HCT116 (cell line): ENCODE results near the gene SNRPD2. TPM values are rescaled to one million over a fixed set of nuclear protein-coding genes. Genes with fewer than 3 reads are reported as not detected.
"Not testable (repeated sequence)": the region's sequence is repeated elsewhere in the genome, so short reads cannot be mapped to it uniquely, and the experiment has no call there.

ENCODE experiments used
- ATAC-seq: fragments of 200-7000 bp; cut with Tn5 transposase; 2 replicates; pipeline ENCODE4 v1.9.1; 2020; ENCODE audit warnings: mild to moderate bottlenecking, moderate library complexity
- BruUV-seq: library from RNA; stranded (reverse); fragments of 400-500 nt; replicated peaks from 2 replicates; lab custom pipeline; 2021; lab: Mats Ljungman, UMichigan
- CTCF ChIA-PET: fragments of 300-600 bp; sonication (Branson Sonifier 250); formaldehyde crosslinking; loops from one replicate; lab custom pipeline; 2021; ENCODE audit warnings: antibody characterized with exemption; lab: Charles Lee
- POLR2A ChIA-PET: fragments of 300-600, 350-600 bp; sonication (Branson Sonifier 250); formaldehyde crosslinking; loops from one replicate; lab custom pipeline; 2021; ENCODE audit warnings: antibody characterized with exemption; lab: Charles Lee
- RAD21 ChIA-PET, 2 experiments: fragments of 300-600 bp; sonication (Branson Sonifier 250); formaldehyde crosslinking; loops; one replicate each; lab custom pipeline; 2023; ENCODE audit warnings: low total read pairs in 2 of 2; ENCODE audit not compliant: uncharacterized antibody in 2 of 2, unreplicated experiment in 2 of 2, low non-redundant PET in 1 of 2; lab: Charles Lee
- DNase-seq: peaks from one replicate; pipeline ENCODE4 v3.0.0-alpha.2; 2010; ENCODE audit warnings: low read depth, low spot score
- H2AFZ ChIP-seq: fragments of 200-600 bp; shearing (Covaris generic), sonication (generic); 2 replicates; pipeline ENCODE4 v1.6.1; 2017; ENCODE audit warnings: low read depth, mixed run types, mixed read lengths, antibody characterized with exemption, low read length; ENCODE audit not compliant: poor library complexity, severe bottlenecking
- H3K27ac ChIP-seq: 2 replicates; pipeline ENCODE4 v1.5.1; 2012; ENCODE audit warnings: low read depth, low read length
- H3K27me3 ChIP-seq: fragments of 200-600 bp; sonication (generic); 2 replicates; pipeline ENCODE4 v1.6.1; 2016; ENCODE audit warnings: mixed run types, low read length, mixed read lengths; ENCODE audit not compliant: insufficient read depth
- H3K36me3 ChIP-seq, 2 experiments: fragments of 200-500 bp in 1 of 2; fragments of 200-600 bp in 1 of 2; sonication (Bioruptor generic) in 1 of 2; sonication (generic) in 1 of 2; 2 replicates each; pipeline versions ENCODE4 v1.5.1 to v1.6.1; 2014 to 2016; ENCODE audit warnings: low read length in 2 of 2, inconsistent platforms in 1 of 2, mixed read lengths in 1 of 2, mixed run types in 1 of 2; ENCODE audit not compliant: insufficient read depth in 2 of 2, control insufficient read depth in 1 of 2
- H3K4me1 ChIP-seq, 2 experiments: fragments of 200-600 bp in 1 of 2; sonication (generic) in 1 of 2; 2 replicates each; pipeline versions ENCODE4 v1.5.1 to v1.6.1; 2012 to 2017; ENCODE audit warnings: low read length in 2 of 2, inconsistent platforms in 1 of 2, mild to moderate bottlenecking in 1 of 2, mixed read lengths in 1 of 2, mixed run types in 1 of 2, moderate library complexity in 1 of 2; ENCODE audit not compliant: insufficient read depth in 2 of 2, control insufficient read depth in 1 of 2
- H3K4me2 ChIP-seq: fragments of 200-600 bp; sonication (generic); 2 replicates; pipeline ENCODE4 v1.6.1; 2017; ENCODE audit warnings: mixed run types, low read length, mixed read lengths
- H3K4me3 ChIP-seq, 2 experiments: fragments of 200-600 bp in 1 of 2; sonication (generic) in 1 of 2; replicated peaks in 1 of 2; 2 replicates each; pipeline ENCODE4 v1.5.1; 2011 to 2016; ENCODE audit warnings: low read length in 2 of 2, control low read depth in 1 of 2, low read depth in 1 of 2, mild to moderate bottlenecking in 1 of 2, mixed read lengths in 1 of 2, mixed run types in 1 of 2
- H3K79me2 ChIP-seq: fragments of 200-600 bp; sonication (generic); 2 replicates; pipeline ENCODE4 v1.6.1; 2017; ENCODE audit warnings: mild to moderate bottlenecking, mixed run types, low read length, moderate library complexity, mixed read lengths; ENCODE audit not compliant: insufficient read depth
- H3K9ac ChIP-seq: fragments of 200-600 bp; sonication (generic); 2 replicates; pipeline ENCODE4 v1.6.1; 2016; ENCODE audit warnings: low read length, mixed read lengths
- H3K9me2 ChIP-seq: fragments of 200-600 bp; sonication (generic), shearing (Covaris generic); 2 replicates; pipeline ENCODE4 v1.6.1; 2017; ENCODE audit warnings: mixed run types, mild to moderate bottlenecking, moderate library complexity; ENCODE audit not compliant: insufficient read depth
- H3K9me3 ChIP-seq, 2 experiments: fragments of 200-500 bp in 1 of 2; fragments of 200-600 bp in 1 of 2; sonication (Bioruptor generic) in 1 of 2; sonication (generic) in 1 of 2; 2 replicates each; pipeline ENCODE4 v1.6.1; 2014 to 2017; ENCODE audit warnings: low read length in 2 of 2, mixed read lengths in 2 of 2, inconsistent platforms in 1 of 2, low read depth in 1 of 2, mild to moderate bottlenecking in 1 of 2, mixed run types in 1 of 2, moderate library complexity in 1 of 2; ENCODE audit not compliant: control insufficient read depth in 1 of 2, insufficient read depth in 1 of 2
- H4K20me1 ChIP-seq: fragments of 200-600 bp; sonication (generic), shearing (Covaris generic); 2 replicates; pipeline ENCODE4 v1.6.1; 2017; ENCODE audit warnings: mixed run types, mild to moderate bottlenecking, moderate library complexity; ENCODE audit not compliant: insufficient read depth
- CBX3 ChIP-seq: IDR thresholded peaks from 2 replicates; pipeline ENCODE4 v1.6.1; 2012; ENCODE audit warnings: low read depth
- CEBPB ChIP-seq: IDR thresholded peaks from 2 replicates; pipeline ENCODE4 v1.6.1; 2012; ENCODE audit warnings: low read depth
- EGR1 ChIP-seq: IDR thresholded peaks from 2 replicates; pipeline ENCODE4 v1.6.1; 2012; ENCODE audit warnings: low read depth
- intact Hi-C: fragments of 100-400 bp; cut with micrococcal nuclease; formaldehyde crosslinking; loops from 2 replicates; pipeline ENCODE4 v1.10.0; 2022
- total RNA-seq: library from RNA; stranded (reverse); gene quantifications from one replicate; pipeline ENCODE4 v1.2.1, GENCODE V29; 2021; ENCODE audit not compliant: unreplicated experiment

The SNRPD2 gene
- total RNA-seq, 1 experiment from 2014 or later: 927 TPM

DNA sequence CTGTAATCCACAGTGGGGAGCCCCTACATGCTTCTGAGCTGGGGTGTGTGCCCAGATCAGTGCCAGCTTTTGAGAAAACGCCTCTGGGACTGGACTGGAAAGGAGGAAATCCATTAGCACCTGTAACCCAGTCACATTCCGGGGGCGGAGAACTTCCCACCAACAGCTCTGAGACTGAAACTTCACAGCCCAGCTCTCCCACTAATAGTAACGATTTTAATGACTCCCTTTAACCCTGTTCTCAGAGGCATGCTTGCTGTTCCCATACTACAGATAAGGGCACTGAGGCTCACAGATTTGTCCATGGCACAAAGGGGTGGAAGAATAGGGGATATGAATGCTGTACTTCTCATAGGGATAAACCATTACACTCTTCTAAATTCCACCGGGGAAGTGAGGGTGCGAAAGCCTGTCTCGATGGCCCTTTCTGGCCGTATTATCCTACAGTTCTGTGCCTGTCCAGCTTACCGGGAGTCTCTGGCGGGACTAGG is 38.1 kb upstream of the SNRPD2 start:
- Histone ChIP-seq H3K9ac (peak overlapping the region; percentile 96), H3K36me3 (no peaks in the 10 kb centered on the region), H3K27ac (peak overlapping the region; percentile 75), H3K27me3 (no peaks in the 10 kb centered on the region), H4K20me1 (no peaks in the 10 kb centered on the region), H2AFZ (no peak overlapping the region), H3K4me2 (peak overlapping the region; percentile 90), H3K9me2 (no peaks in the 10 kb centered on the region), H3K4me3 (peak overlapping the region; percentile 89 to 92), H3K4me1 (peaks cover 13 to 50% of the 10 kb centered on the region in 2 experiments), H3K79me2 (peaks cover 59% of the 10 kb centered on the region), H3K9me3 (no peaks in the 10 kb centered on the region)
- intact Hi-C loops: loop anchor here (1.0 to 2.0 kb wide), 2 partner anchors 8 to 41 kb away; no protein-coding TSS in a partner anchor
- CTCF ChIA-PET: interaction anchor here (2.0 kb wide), 1 partner anchor 40 kb away, joined by 12 read pairs; the partner anchor contains the start of gene SIX5
- DNase-seq (no peak), ATAC-seq (peak; percentile 8)
- POLR2A ChIA-PET: interaction anchor here (1.0 kb wide), 2 partner anchors 10 to 40 kb away, joined by 3 to 6 read pairs; partner anchors contain the start of gene SIX5
- TF ChIP-seq CBX3 (no peak), EGR1 (peak; percentile 68)
- BruUV-seq: TSS peak; percentile 65
- RAD21 ChIA-PET: no interaction called here

DNA sequence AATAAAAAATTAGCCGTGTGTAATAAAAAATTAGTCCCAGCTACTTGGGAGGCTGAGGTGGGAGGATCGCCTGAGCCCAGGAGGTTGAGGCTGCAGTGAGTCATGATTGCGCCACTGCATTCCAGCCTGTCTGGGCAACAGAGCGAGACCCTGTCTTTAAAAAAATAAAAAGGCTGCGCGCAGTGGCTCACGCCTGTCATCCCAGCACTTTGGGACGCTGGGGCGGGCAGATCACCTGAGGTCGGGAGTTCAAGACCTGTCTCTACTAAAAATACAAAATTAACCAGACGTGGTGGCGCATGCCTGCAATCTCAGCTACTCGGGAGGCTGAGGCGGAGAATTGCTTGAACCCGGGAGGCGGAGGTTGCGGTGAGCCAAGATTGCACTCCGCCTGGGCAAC is 36.9 kb upstream of the SNRPD2 start:
- H3K4me1 ChIP-seq: peaks cover 23 to 62% of the 10 kb centered on the region in 2 experiments
- H4K20me1 ChIP-seq, H3K36me3 ChIP-seq, H3K4me3 ChIP-seq, H3K4me2 ChIP-seq, BruUV-seq, H3K27ac ChIP-seq, RAD21 ChIA-PET, H3K9me2 ChIP-seq, H2AFZ ChIP-seq, H3K27me3 ChIP-seq, ATAC-seq, H3K9ac ChIP-seq, POLR2A ChIA-PET, CTCF ChIA-PET, DNase-seq, intact Hi-C loops, H3K9me3 ChIP-seq: not testable (repeated sequence)
- peaks cover 71% of the 10 kb centered on the region for H3K79me2 ChIP-seq
- peak; percentile 64; the same call in 1 of the 2 replicates for TF ChIP-seq CEBPB

DNA sequence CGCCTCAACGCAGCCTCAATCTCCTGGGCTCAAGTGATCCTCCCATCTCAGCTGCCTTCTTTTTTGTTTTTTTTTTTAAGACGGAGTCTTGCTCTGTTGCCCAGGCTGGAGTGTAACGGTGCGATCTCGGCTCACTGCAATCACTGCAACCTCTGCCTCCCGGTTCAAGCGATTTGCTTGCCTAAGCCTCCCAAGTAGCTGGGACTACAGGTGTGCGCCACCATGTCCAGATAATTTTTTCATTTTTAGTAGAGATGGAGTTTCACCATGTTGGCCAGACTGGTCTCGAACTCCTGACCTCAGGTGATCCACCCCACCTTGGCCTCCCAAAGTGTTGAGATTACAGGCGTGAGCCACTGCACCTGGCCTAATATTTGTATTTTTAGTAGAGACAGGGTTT is 28.3 kb upstream of the SNRPD2 start:
- H3K9ac ChIP-seq, H3K4me3 ChIP-seq, H3K9me3 ChIP-seq, DNase-seq, H2AFZ ChIP-seq, H3K4me2 ChIP-seq, ATAC-seq, POLR2A ChIA-PET, H3K27me3 ChIP-seq, H4K20me1 ChIP-seq, intact Hi-C loops, RAD21 ChIA-PET, H3K27ac ChIP-seq, H3K9me2 ChIP-seq, BruUV-seq: not testable (repeated sequence)
- Histone ChIP-seq H3K4me1 (peaks cover 61 to 77% of the 10 kb centered on the region in 2 experiments), H3K79me2 (peaks cover 79% of the 10 kb centered on the region), H3K36me3 (peaks cover 4 to 15% of the 10 kb centered on the region in 2 experiments; a peak in 2 of 4 replicates)
- CTCF ChIA-PET: interaction anchor here (1.2 to 4.8 kb wide), 2 partner anchors 27 to 49 kb away, joined by 7 to 22 read pairs; partner anchors contain the start of genes QPCTL, SIX5 and SNRPD2
